Fibroblast of lung (primary cell): ENCODE data around the gene TENT5C. TPM values are rescaled to one million over a fixed set of nuclear protein-coding genes. Genes with fewer than 3 reads are reported as not detected.

Experiments
- DNase-seq, 2 donors: peaks; one replicate each; pipeline versions ENCODE4 v3.0.0 to v3.0.0-alpha.2; 2010; ENCODE audit warnings: low read depth in 2 of 2
- H2AFZ ChIP-seq: 2 replicates; pipeline ENCODE4 v1.5.1; 2012; ENCODE audit warnings: low read length, control low read depth, inconsistent platforms
- H3K27ac ChIP-seq: 2 replicates; pipeline ENCODE4 v1.5.1; 2011; ENCODE audit warnings: low read length, control low read depth; ENCODE audit not compliant: insufficient read depth
- H3K27me3 ChIP-seq: 2 replicates; pipeline ENCODE4 v1.5.1; 2011; ENCODE audit warnings: mild to moderate bottlenecking, low read length; ENCODE audit not compliant: control insufficient read depth, insufficient read depth
- H3K36me3 ChIP-seq: 2 replicates; pipeline ENCODE4 v1.5.1; 2011; ENCODE audit warnings: low read length; ENCODE audit not compliant: control insufficient read depth, insufficient read depth
- H3K4me1 ChIP-seq: 2 replicates; pipeline ENCODE4 v1.5.1; 2011; ENCODE audit warnings: low read length; ENCODE audit not compliant: control insufficient read depth, insufficient read depth; ENCODE audit errors: extremely low read depth
- H3K4me2 ChIP-seq: 2 replicates; pipeline ENCODE4 v1.5.1; 2011; ENCODE audit warnings: low read length, control low read depth; ENCODE audit not compliant: insufficient read depth; ENCODE audit errors: extremely low read depth
- H3K4me3 ChIP-seq, 4 experiments: fragments of 200-600 bp in 1 of 4; sonication (generic) in 1 of 4; replicated peaks in 1 of 4; 2 replicates each; pipeline ENCODE4 v1.5.1; 2011 to 2016; ENCODE audit warnings: low read length in 4 of 4, low read depth in 3 of 4, mild to moderate bottlenecking in 3 of 4, control low read depth in 2 of 4, inconsistent platforms in 1 of 4, mixed read lengths in 1 of 4; ENCODE audit not compliant: insufficient read depth in 1 of 4; ENCODE audit errors: control extremely low read depth in 1 of 4
- H3K79me2 ChIP-seq: 2 replicates; pipeline ENCODE4 v1.5.1; 2012; ENCODE audit warnings: mild to moderate bottlenecking, low read length, inconsistent platforms; ENCODE audit not compliant: control insufficient read depth, insufficient read depth
- H3K9ac ChIP-seq: 2 replicates; pipeline ENCODE4 v1.5.1; 2011; ENCODE audit warnings: mild to moderate bottlenecking, low read length, control low read depth; ENCODE audit not compliant: insufficient read depth
- H3K9me3 ChIP-seq: 2 replicates; pipeline ENCODE4 v1.5.1; 2012; ENCODE audit warnings: low read depth, low read length; ENCODE audit not compliant: control insufficient read depth, insufficient read depth
- H4K20me1 ChIP-seq: 2 replicates; pipeline ENCODE4 v1.5.1; 2011; ENCODE audit warnings: low read length; ENCODE audit not compliant: control insufficient read depth, insufficient read depth; ENCODE audit errors: extremely low read depth
- CTCF ChIP-seq, 2 donors: IDR thresholded peaks in 1 of 2; conservative IDR thresholded peaks in 1 of 2; 1 replicate in 1 of 2; 2 replicates in 1 of 2; pipeline ENCODE4 v1.5.1; 2011 to 2012; ENCODE audit warnings: low read length in 2 of 2, control low read depth in 1 of 2, inconsistent platforms in 1 of 2, low read depth in 1 of 2, mild to moderate bottlenecking in 1 of 2
- EZH2 ChIP-seq: IDR thresholded peaks from 2 replicates; pipeline ENCODE4 v1.5.1; 2012; ENCODE audit warnings: low read length, control low read depth, mild to moderate bottlenecking; ENCODE audit errors: missing control alignments
- polyA plus RNA-seq, 2 donors: library from polyadenylated mRNA; depleted of rRNA in 1 of 2; stranded (reverse) in 1 of 2; unstranded in 1 of 2; fragments of >200 nt; gene quantifications; 2 replicates each; pipeline ENCODE4 v1.2.1, GENCODE V29; 2011 to 2012; ENCODE audit warnings: missing spikeins in 1 of 2
- total RNA-seq: library from RNA; depleted of rRNA; stranded (reverse); fragments of >200 nt; gene quantifications from 2 replicates; pipeline ENCODE4 v1.2.1, GENCODE V29; 2014

The TENT5C gene
- total and polyA plus RNA-seq, 2 donors (not counting 1 experiment from before 2014, with no cell fraction given), result 4.2 to 8.1 TPM

GRCh38 chr1:117633068-117633345 lies 27.2 kb downstream of the TENT5C start:
- Histone ChIP-seq H3K36me3 (no peaks in the 10 kb centered on the region), H4K20me1 (no peaks in the 10 kb centered on the region), H3K9ac (no peak overlapping the region), H3K4me2 (no peak overlapping the region), H3K4me3 (no peak overlapping the region), H3K27ac (no peak overlapping the region), H3K27me3 (peaks cover 2% of the 10 kb centered on the region), H3K79me2 (no peaks in the 10 kb centered on the region), H3K9me3 (no peaks in the 10 kb centered on the region), H2AFZ (no peak overlapping the region), H3K4me1 (no peaks in the 10 kb centered on the region)
- TF ChIP-seq CTCF (conservative IDR thresholded peaks at IDR 0.05 in 1 of 2, IDR thresholded peaks at IDR 0.05 in 1 of 2; ENCODE audit: low read depth in 1 of 2, low read length in 2 of 2) (no peak), EZH2 (no peak)
- DNase-seq, result no peak

- Histone ChIP-seq H3K9me3 (no peaks in the 10 kb centered on the region), H3K4me3 (no peak overlapping the region), H3K9ac (no peak overlapping the region), H3K27me3 (peaks cover 4% of the 10 kb centered on the region), H2AFZ (no peak overlapping the region), H3K4me2 (no peak overlapping the region), H3K4me1 (no peaks in the 10 kb centered on the region), H4K20me1 (no peaks in the 10 kb centered on the region), H3K79me2 (no peaks in the 10 kb centered on the region), H3K36me3 (no peaks in the 10 kb centered on the region), H3K27ac (no peak overlapping the region)
- no peak for DNase-seq
- no peak for TF ChIP-seq CTCF (conservative IDR thresholded peaks at IDR 0.05 in 1 of 2, IDR thresholded peaks at IDR 0.05 in 1 of 2; ENCODE audit: low read depth in 1 of 2, low read length in 2 of 2)
- no peak for TF ChIP-seq EZH2
Measured at GRCh38 chr1:117633423-117633822, 27.6 kb downstream of the TENT5C start.

- H3K4me2 ChIP-seq, result no peak overlapping the region
Measured at GRCh38 chr1:117633936-117634335, 28.1 kb downstream of the TENT5C start.

More at GRCh38 chr1:117633936-117634335, 28.1 kb downstream of the TENT5C start:
- Histone ChIP-seq H4K20me1 (no peaks in the 10 kb centered on the region), H3K4me3 (no peak overlapping the region), H2AFZ (no peak overlapping the region), H3K27me3 (peaks cover 6% of the 10 kb centered on the region), H3K36me3 (no peaks in the 10 kb centered on the region), H3K79me2 (no peaks in the 10 kb centered on the region), H3K4me1 (no peaks in the 10 kb centered on the region), H3K9ac (no peak overlapping the region), H3K27ac (no peak overlapping the region), H3K9me3 (no peaks in the 10 kb centered on the region)
- no peak for DNase-seq
- TF ChIP-seq CTCF (conservative IDR thresholded peaks at IDR 0.05 in 1 of 2, IDR thresholded peaks at IDR 0.05 in 1 of 2; ENCODE audit: low read depth in 1 of 2, low read length in 2 of 2), result no peak
- no peak for TF ChIP-seq EZH2
